CD4-positive, CD25-positive, alpha-beta regulatory T cell (primary cell): Measurements from ENCODE around the gene CNOT4. TPM values are rescaled to one million over a fixed set of nuclear protein-coding genes. Genes with fewer than 3 reads are reported as not detected.

ENCODE experiments used
- ATAC-seq, 2 donors: fragments of 150-1000 bp; cut with Tn5 transposase; one replicate each; pipeline ENCODE4 v1.10.0; 2021; ENCODE audit warnings: low read depth in 2 of 2, moderate number of reproducible peaks in 2 of 2, moderate library complexity in 1 of 2
- DNase-seq, 3 donors: peaks; one replicate each; pipeline versions ENCODE4 v3.0.0 to v3.0.0-alpha.2; 2012 to 2022; ENCODE audit warnings: mixed read lengths in 1 of 3
- H3K27ac ChIP-seq: one replicate; pipeline ENCODE4 v1.7.0; 2013; ENCODE audit warnings: mild to moderate bottlenecking, low read length; ENCODE audit not compliant: insufficient read depth, poor library complexity, severe bottlenecking
- H3K27me3 ChIP-seq: one replicate; pipeline ENCODE4 v1.7.0; 2013; ENCODE audit warnings: low read length; ENCODE audit not compliant: control insufficient read depth, insufficient read depth
- H3K36me3 ChIP-seq: one replicate; pipeline ENCODE4 v1.7.0; 2013; ENCODE audit warnings: mild to moderate bottlenecking, low read length, moderate library complexity; ENCODE audit not compliant: control insufficient read depth, insufficient read depth
- H3K4me1 ChIP-seq: 2 replicates; pipeline ENCODE4 v1.7.0; 2013; ENCODE audit warnings: mild to moderate bottlenecking, low read length; ENCODE audit not compliant: insufficient read depth, control insufficient read depth, poor library complexity, severe bottlenecking
- H3K4me3 ChIP-seq: one replicate; pipeline ENCODE4 v1.7.0; 2013; ENCODE audit warnings: low read depth, mild to moderate bottlenecking, low read length, moderate library complexity
- H3K9me3 ChIP-seq, 2 experiments: 1 replicate in 1 of 2; 2 replicates in 1 of 2; pipeline ENCODE4 v1.7.0; 2013; ENCODE audit warnings: low read length in 2 of 2, mild to moderate bottlenecking in 1 of 2, moderate library complexity in 1 of 2; ENCODE audit not compliant: control insufficient read depth in 2 of 2
- H3K27ac Mint-ChIP-seq, 3 donors: one replicate each; pipeline ENCODE4 v1.8.0; 2020 to 2022; ENCODE audit warnings: mild to moderate bottlenecking in 3 of 3, mixed read lengths in 3 of 3, moderate library complexity in 2 of 3
- H3K27me3 Mint-ChIP-seq: one replicate; pipeline ENCODE4 v1.8.0; 2022; ENCODE audit warnings: mild to moderate bottlenecking, mixed read lengths
- H3K36me3 Mint-ChIP-seq: one replicate; pipeline ENCODE4 v1.8.0; 2020; ENCODE audit warnings: mixed read lengths
- H3K4me1 Mint-ChIP-seq, 4 donors: one replicate each; pipeline ENCODE4 v1.8.0; 2020 to 2022; ENCODE audit warnings: mixed read lengths in 4 of 4, mild to moderate bottlenecking in 1 of 4
- H3K4me3 Mint-ChIP-seq, 4 donors: one replicate each; pipeline ENCODE4 v1.8.0; 2020 to 2022; ENCODE audit warnings: mild to moderate bottlenecking in 4 of 4, mixed read lengths in 4 of 4, moderate library complexity in 3 of 4
- H3K9me3 Mint-ChIP-seq, 7 donors: one replicate each; pipeline ENCODE4 v1.8.0; 2020 to 2022; ENCODE audit warnings: mixed read lengths in 7 of 7, mild to moderate bottlenecking in 3 of 7, moderate library complexity in 2 of 7
- polyA plus RNA-seq, 4 donors: library from polyadenylated mRNA; unstranded; fragments of 300-500 nt; fragmentation: Illumina TruSeq; gene quantifications; one replicate each; pipeline ENCODE4 v1.2.3, GENCODE V29; 2021
- total RNA-seq: library from RNA; stranded (reverse); gene quantifications from one replicate; pipeline ENCODE4 v1.2.3, GENCODE V29; 2022

The CNOT4 gene
- total and polyA plus RNA-seq, 5 donors from 2014 or later = 12.0 to 43.4 (median 13.2) TPM

DNA sequence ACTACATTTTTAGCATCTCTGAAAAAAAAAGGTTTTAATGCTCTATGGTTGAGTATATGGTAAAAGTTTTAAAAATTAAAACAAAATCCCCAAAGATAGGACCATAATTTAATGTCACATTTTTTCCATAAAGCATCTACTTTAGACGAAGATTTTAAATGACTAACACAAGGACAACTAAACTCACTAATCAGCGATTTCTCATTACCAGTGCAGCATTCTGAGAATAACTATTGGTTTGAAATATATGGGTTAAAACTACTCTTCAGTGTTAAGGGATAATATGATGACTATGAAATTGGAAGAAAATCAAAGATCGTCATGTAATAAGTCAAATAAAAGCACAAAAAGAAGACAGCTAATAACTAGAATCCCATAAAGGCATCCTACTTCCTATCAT, 118.4 kb downstream of the CNOT4 start:
- no peak overlapping the region for H3K27ac ChIP-seq
- H3K36me3 ChIP-seq = peaks cover 42% of the 10 kb centered on the region
- Mint-ChIP-seq H3K36me3 (peaks cover 41% of the 10 kb centered on the region), H3K27me3 (no peaks in the 10 kb centered on the region), H3K4me3 (no peak overlapping the region), H3K9me3 (no peaks in the 10 kb centered on the region), H3K4me1 (peaks cover 4 to 21% (median 12%) of the 10 kb centered on the region in 4 donors), H3K27ac (no peak overlapping the region)
- no peak for ATAC-seq
- no peak for DNase-seq
- no peaks in the 10 kb centered on the region for H3K9me3 ChIP-seq
- H3K4me3 ChIP-seq = no peak overlapping the region
- no peaks in the 10 kb centered on the region for H3K27me3 ChIP-seq
- no peaks in the 10 kb centered on the region for H3K4me1 ChIP-seq

DNA sequence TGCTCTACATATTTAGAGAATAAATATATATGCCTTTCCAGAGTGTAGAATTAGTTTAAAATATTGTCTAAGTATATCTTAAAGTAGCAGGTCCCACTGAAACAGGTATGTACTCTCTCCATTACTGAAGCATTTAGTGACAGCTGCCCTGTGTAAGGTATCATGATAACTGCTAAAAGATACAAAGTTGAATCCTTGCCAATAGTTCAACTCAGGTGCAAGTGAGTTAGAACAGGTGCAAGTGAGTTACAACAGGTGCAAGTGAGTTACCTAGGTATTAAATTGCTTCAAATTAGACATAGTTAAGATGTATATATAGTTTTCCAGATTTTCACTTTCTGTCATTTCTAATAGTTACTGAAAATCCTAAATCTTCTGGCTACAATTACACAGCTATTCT, 119.1 kb downstream of the CNOT4 start:
- H3K4me1 ChIP-seq = no peaks in the 10 kb centered on the region
- no peaks in the 10 kb centered on the region for H3K27me3 Mint-ChIP-seq

DNA sequence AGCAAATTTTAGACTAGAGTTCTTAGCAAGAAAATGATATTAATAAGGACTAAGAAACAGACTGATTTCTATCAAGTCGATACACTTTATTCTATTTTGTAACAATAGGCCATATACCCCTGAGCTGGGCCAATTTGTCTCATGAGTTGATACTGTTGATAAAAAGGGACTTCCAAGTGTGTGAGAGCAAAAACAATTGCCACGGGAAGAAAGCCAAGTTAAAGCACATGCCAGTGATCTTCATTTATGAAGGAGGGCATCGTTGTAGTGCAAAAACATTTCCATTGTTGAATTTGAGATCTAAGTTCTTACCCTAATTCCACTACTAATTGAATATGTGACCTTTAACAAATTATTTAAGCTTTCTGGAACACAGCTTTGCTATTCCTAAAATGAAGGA, 119.9 kb downstream of the CNOT4 start:
- Histone ChIP-seq H3K9me3 (no peaks in the 10 kb centered on the region), H3K4me3 (no peak overlapping the region), H3K27me3 (no peaks in the 10 kb centered on the region), H3K4me1 (no peaks in the 10 kb centered on the region), H3K27ac (no peak overlapping the region), H3K36me3 (peaks cover 36% of the 10 kb centered on the region)
- no peak overlapping the region for H3K27ac Mint-ChIP-seq
- H3K36me3 Mint-ChIP-seq = peaks cover 36% of the 10 kb centered on the region
- no peak overlapping the region for H3K4me3 Mint-ChIP-seq
- no peak for ATAC-seq
- no peaks in the 10 kb centered on the region for H3K27me3 Mint-ChIP-seq
- H3K9me3 Mint-ChIP-seq = no peaks in the 10 kb centered on the region
- H3K4me1 Mint-ChIP-seq = peaks cover 4 to 21% (median 11%) of the 10 kb centered on the region in 4 donors
- DNase-seq = no peak

More for the DNA sequence above, 119.1 kb downstream of the CNOT4 start:
- peaks cover 4 to 21% (median 12%) of the 10 kb centered on the region in 4 donors for H3K4me1 Mint-ChIP-seq
- no peak overlapping the region for H3K27ac Mint-ChIP-seq
- ATAC-seq (no peak), DNase-seq (no peak)
- Histone ChIP-seq H3K27me3 (no peaks in the 10 kb centered on the region), H3K36me3 (peaks cover 42% of the 10 kb centered on the region), H3K27ac (no peak overlapping the region), H3K9me3 (no peaks in the 10 kb centered on the region), H3K4me3 (no peak overlapping the region)
- H3K36me3 Mint-ChIP-seq = peaks cover 41% of the 10 kb centered on the region
- H3K9me3 Mint-ChIP-seq = no peaks in the 10 kb centered on the region
- H3K4me3 Mint-ChIP-seq = no peak overlapping the region

DNA sequence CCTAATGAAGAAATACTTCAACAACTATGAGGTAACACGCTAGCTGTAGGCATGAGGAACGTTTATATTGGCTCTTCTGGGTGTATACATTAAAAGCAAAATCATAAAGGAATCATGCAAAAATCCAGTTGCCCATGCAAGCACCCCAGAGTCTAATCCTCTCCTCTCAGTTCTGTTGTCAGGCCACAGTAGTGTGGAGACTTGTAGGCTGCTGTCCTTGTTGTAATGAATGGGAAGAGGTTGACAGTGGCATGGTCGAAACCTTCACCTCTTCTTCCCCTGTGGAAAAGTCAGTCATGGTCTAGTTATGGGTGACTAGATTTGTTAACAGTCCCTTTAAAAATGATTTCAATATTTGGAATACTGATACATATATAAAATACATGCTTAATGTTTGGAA, 121.3 kb downstream of the CNOT4 start:
- no peaks in the 10 kb centered on the region for H3K9me3 ChIP-seq
- no peaks in the 10 kb centered on the region for H3K4me1 ChIP-seq
- no peak overlapping the region for H3K4me3 Mint-ChIP-seq
- no peaks in the 10 kb centered on the region for H3K27me3 ChIP-seq
- H3K36me3 ChIP-seq = peaks cover 24% of the 10 kb centered on the region
- peaks cover 30% of the 10 kb centered on the region for H3K36me3 Mint-ChIP-seq
- no peak overlapping the region for H3K27ac Mint-ChIP-seq
- DNase-seq = no peak
- no peak overlapping the region for H3K27ac ChIP-seq
- ATAC-seq = no peak
- H3K27me3 Mint-ChIP-seq = no peaks in the 10 kb centered on the region
- H3K9me3 Mint-ChIP-seq = no peaks in the 10 kb centered on the region
- no peak overlapping the region for H3K4me3 ChIP-seq
- peaks cover 4 to 21% (median 9%) of the 10 kb centered on the region in 4 donors for H3K4me1 Mint-ChIP-seq

DNA sequence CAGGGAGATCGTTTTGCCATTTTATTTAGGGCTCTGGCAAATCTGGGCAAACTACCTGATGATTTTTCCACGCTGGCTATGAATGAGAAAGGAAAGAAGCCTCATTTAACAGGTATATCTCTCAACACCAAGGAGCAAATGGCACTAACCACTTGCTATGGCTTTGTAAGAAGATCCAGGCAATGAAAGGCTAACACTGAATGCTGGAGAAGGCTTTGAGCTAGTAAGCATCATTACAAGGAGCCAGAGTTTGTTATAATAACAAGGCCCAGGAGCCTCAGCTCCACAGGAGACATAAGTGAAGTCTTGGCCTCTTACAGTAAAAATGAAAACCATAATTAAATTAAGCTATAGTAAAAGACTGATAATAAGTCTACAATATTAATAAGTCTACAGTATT, 123.1 kb downstream of the CNOT4 start:
- H3K36me3 Mint-ChIP-seq = peaks cover 23% of the 10 kb centered on the region
- Histone ChIP-seq H3K4me1 (no peaks in the 10 kb centered on the region), H3K27ac (no peak overlapping the region), H3K36me3 (peaks cover 13% of the 10 kb centered on the region), H3K9me3 (no peaks in the 10 kb centered on the region), H3K4me3 (no peak overlapping the region), H3K27me3 (no peaks in the 10 kb centered on the region)
- no peak overlapping the region for H3K27ac Mint-ChIP-seq
- DNase-seq (no peak), ATAC-seq (no peak)
- H3K4me1 Mint-ChIP-seq = peaks cover 0 to 21% (median 6%) of the 10 kb centered on the region in 4 donors
- no peaks in the 10 kb centered on the region for H3K27me3 Mint-ChIP-seq
- H3K4me3 Mint-ChIP-seq = no peak overlapping the region
- no peaks in the 10 kb centered on the region for H3K9me3 Mint-ChIP-seq

DNA sequence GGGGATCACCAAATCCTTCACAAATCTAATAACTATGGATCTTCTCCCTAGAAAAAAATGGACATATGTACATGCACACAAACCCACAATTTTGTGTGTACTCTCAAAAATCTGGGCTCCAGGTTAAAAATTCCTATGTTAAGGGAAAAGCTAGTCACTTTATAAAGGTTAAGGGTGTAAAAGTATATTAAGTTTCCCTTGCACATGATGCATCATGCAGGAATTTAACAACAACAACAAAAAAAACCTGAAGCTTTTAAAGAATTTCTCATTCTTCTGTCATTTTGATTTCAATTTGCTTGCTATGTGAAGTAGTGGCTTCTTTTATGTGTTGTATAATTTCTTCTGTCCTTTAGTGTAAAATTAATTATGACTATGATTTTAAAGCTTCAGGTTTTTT, 123.7 kb downstream of the CNOT4 start:
- no peak for DNase-seq
- Histone ChIP-seq H3K27me3 (no peaks in the 10 kb centered on the region), H3K27ac (no peak overlapping the region), H3K36me3 (peaks cover 9% of the 10 kb centered on the region), H3K4me1 (no peaks in the 10 kb centered on the region), H3K4me3 (no peak overlapping the region), H3K9me3 (no peaks in the 10 kb centered on the region)
- Mint-ChIP-seq H3K4me3 (no peak overlapping the region), H3K9me3 (no peaks in the 10 kb centered on the region), H3K27ac (no peak overlapping the region), H3K36me3 (peaks cover 17% of the 10 kb centered on the region), H3K4me1 (peaks cover 0 to 16% (median 5%) of the 10 kb centered on the region in 4 donors), H3K27me3 (no peaks in the 10 kb centered on the region)
- no peak for ATAC-seq

DNA sequence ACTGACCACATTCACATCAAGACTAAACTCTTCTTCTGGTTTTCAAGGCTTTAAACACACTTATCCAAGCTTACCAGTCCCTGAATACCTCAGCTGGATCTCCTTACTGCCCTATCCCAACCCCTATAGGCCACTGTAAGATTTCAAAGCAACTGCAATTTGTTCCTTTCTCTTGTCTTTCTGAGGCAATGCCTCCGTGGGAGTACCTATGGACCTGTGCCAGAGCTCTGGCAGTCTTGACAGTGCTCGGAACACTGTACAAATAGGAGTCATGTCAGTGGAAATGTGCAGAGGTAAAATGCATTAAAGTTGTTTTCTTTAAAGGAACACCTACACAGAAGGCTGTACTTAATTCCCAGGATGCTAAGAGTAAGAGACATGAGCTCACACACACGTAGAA, 124.7 kb downstream of the CNOT4 start:
- Mint-ChIP-seq H3K36me3 (peaks cover 17% of the 10 kb centered on the region), H3K27me3 (no peaks in the 10 kb centered on the region), H3K9me3 (no peaks in the 10 kb centered on the region), H3K27ac (no peak overlapping the region), H3K4me3 (no peak overlapping the region), H3K4me1 (peaks cover 0 to 14% (median 5%) of the 10 kb centered on the region in 4 donors)
- ATAC-seq (no peak), DNase-seq (no peak)
- H3K36me3 ChIP-seq = peaks cover 5% of the 10 kb centered on the region
- no peaks in the 10 kb centered on the region for H3K4me1 ChIP-seq
- no peaks in the 10 kb centered on the region for H3K27me3 ChIP-seq
- H3K9me3 ChIP-seq = no peaks in the 10 kb centered on the region
- no peak overlapping the region for H3K4me3 ChIP-seq
- H3K27ac ChIP-seq = no peak overlapping the region

DNA sequence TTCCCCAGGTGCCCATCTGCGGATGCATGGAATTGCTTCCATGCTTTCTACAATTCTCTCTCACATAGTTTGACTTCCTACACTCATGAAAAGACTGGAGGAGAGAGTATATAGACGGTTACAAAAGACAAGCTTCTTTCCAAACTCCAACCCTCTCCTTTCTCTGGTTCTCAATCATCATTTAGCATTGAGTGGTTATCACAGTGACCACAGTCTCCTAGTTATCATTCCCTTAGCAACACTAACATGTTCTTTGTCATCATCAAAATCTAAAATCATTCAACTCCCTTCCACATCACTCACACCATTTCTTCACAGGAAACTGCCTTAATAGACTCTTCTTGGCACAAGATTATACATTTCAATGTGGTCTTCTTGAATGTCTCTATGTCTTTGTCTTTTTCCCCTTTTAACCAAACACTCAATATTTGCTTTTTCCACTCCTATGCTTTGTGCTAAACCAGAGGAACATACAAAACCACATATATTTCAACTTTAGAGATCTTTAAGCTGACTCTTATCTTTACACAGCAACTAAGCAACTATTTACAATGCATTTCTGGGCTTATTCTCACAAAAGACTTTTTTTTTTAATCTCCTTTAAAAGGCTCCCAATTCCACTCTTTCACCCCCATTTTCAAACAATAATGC, 126.3 kb downstream of the CNOT4 start:
- no peak for ATAC-seq
- H3K4me1 ChIP-seq = no peaks in the 10 kb centered on the region
- Mint-ChIP-seq H3K9me3 (no peaks in the 10 kb centered on the region), H3K27me3 (no peaks in the 10 kb centered on the region), H3K4me1 (peaks cover 0 to 12% (median 4%) of the 10 kb centered on the region in 4 donors), H3K27ac (no peak overlapping the region), H3K4me3 (no peak overlapping the region), H3K36me3 (peaks cover 11% of the 10 kb centered on the region)
- no peaks in the 10 kb centered on the region for H3K9me3 ChIP-seq
- no peaks in the 10 kb centered on the region for H3K27me3 ChIP-seq
- no peak overlapping the region for H3K27ac ChIP-seq
- DNase-seq = no peak
- H3K36me3 ChIP-seq = peaks cover 3% of the 10 kb centered on the region
- no peak overlapping the region for H3K4me3 ChIP-seq
